Right renal cortex interstitium (tissue), 3 donors: ENCODE results near the gene FGF14. TPM values are rescaled to one million over a fixed set of nuclear protein-coding genes. Genes with fewer than 3 reads are reported as not detected.

ENCODE experiments used
- DNase-seq, 3 donors: peaks; one replicate each; pipeline ENCODE4 v3.0.0-alpha.2; 2013; ENCODE audit warnings: low read depth in 3 of 3, low spot score in 2 of 3
- polyA plus RNA-seq, 3 donors: library from polyadenylated mRNA; unstranded; fragments of 120-200 nt; gene quantifications; one replicate each; pipeline ENCODE4 v1.2.1, GENCODE V29; 2013; ENCODE audit not compliant: insufficient read length in 3 of 3

FGF14 gene
- polyA plus RNA-seq, 3 donors, result 0.64 to 1.5 (median 0.87) TPM

DNA sequence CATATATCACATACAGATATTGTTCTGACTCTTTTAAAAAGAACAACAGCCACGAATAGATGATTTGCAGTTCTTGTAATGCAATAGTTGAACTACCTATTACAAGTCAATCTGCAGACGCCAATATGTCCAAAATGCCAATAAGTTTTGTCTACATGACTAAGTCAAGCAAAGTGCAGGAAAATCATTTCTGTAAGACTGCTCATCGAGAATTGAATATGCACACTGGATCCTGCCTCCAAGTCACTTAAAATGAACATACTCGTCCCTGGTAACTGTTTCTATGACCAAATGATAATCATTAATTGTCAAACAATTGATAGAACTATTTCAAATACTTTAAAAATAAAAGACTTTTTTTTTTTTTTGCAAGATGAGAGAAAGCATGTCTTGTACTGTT is 573.7 kb downstream of the FGF14 start:
- DNase-seq, result no peak

DNA sequence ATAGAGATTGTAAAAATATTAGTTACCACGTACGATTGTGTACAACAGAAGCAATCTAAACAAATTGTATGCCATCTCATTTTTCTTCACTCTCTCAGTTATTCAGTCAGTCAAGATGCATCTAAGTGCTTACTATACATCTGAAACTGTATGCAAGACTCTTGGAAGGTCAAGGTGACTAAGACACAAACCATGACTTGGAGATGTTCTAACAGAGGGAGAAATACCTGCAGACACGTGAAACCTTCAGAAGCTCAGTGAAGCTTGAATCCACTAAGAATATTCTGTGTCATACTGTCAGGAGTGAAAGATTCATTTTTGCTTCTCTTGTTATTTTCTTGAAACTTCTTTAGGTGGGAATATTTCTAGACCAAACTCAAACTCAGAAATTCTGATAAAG is 584.0 kb downstream of the FGF14 start:
- DNase-seq, result no peak

DNA sequence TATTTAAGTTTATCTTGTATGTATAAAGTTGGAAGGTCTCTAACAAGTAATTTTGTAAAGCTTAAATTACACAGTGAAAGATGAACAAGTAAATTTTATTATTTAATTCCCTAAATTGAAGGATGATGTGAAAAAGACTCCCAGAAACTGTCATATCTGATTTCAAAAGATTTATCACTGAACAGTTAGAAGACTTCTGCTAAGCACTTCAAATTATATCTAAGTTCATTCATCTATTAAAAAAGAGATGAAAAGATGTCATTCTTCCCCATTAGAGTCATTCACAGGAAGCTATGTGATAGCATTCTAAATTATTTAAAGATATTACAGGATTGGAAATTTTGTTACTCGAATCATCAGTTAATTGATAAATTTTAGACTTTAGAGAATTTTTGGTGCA is 590.0 kb downstream of the FGF14 start:
- DNase-seq, result no peak

DNA sequence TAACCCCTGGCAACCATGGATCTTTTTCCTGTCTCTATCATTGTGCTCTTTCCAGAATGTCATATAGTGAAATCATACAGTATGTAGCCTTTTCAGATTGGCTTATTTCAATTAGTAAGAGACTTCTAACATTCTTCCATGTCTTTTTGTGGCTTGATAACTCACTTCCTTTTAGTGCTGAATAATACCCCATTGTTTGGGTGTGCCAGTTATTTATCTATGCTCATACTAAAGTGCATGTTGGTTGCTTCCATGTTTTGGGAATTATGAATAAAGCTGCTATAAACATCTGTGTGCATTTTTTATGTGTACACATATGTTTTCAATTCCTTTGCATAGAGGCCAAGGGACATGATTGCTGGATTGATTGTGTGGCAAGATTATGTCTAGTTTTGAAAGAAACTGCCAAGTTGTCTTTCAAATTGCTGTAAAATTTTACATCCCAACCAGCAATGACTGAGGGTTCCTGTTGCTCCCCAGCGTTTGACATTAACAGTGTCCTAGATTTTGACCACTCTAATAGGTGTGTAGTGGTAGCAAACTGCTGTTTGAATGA is 590.5 kb downstream of the FGF14 start:
- DNase-seq, result no peak

DNA sequence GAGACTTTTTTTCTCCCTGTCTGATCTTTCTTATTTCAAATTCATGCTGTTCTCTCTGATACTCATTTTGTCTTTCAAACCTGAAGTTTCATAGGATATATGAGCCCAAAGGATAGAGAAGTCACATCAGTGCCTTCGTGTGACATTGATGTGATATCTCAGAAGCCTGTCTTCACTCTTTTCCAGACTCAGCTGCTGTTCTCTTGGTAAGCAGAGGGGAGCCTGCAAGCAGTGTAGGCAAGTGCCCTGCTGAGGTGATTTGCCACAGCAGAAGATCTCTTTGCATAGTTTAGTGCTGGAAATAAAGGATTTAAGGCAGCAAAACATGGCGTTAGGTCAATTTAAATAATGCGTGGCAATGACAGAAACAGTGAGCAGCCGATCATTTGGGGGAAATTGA is 602.7 kb downstream of the FGF14 start:
- DNase-seq, result no peak

DNA sequence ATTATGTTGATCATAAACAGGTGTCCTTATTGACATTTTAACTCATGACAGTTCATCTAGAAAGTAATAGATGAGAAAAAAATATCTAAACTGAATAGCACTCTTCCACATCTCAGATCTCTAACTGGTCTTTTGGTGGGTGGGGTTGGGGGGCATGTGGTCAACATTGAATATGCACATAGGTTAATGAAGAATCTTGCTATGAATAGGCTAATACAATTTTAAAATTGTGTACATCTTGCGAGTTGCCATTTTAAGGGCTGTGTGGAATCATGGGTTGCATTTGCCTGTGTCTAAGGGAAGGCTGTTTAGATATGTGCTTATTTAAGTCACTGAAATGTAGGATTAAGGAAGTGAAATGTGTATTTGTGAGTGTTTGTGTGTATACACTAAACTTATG is 603.4 kb downstream of the FGF14 start:
- DNase-seq, result no peak

DNA sequence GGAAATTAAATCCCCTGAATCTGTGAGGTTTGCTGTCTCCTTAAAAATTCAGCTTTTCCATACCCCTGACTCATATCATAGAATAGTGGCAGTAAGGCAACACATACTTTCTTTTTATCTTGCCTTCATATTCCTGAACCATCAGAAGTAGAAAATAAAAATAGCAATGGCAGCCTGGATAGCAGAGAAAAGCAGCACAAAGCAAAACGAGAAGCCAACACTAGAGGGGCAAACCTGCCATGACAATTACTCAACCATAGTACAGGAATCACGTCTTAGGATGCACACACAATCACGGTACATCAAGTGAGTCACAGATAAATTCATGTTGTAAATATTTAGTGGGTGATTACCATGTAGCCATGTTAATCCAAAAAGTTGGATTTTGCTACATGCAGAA is 606.4 kb downstream of the FGF14 start:
- DNase-seq, result no peak

DNA sequence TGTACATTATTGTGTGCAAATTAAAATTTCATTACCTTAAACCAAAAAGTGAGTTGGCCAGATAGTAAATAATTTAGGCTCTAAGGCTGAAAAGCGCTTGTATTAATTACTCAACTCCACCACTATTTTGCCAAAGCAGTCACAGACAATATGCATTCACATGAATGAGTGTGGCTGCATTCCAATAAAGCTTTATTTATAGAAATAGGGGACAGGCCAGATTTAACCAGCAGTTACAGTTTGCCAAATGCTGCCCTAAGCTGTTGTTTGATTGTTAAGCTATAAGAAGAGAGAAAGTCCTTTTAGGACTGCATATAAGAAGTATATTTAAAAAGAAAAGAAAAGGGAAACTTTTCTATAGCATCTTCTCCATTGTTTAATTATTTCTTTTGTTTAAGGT is 606.8 kb downstream of the FGF14 start:
- no peak for DNase-seq

DNA sequence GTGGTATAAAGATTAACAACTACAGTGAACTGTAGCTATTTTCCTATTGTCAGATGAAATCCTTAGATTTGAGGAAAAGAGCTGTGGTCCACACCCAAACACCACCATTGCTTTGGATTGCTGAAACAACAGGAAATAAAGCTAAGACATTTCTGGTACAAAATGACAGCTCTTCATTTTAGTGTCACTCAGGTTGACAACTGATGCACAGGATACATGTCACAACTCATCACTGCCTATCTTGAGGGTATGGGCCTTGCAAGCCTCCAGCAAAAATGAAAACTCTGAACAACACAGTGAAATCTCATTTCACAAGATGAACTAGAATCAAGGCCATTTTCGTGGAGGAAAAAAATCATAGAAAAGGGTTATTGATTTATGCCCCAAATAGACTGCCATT is 609.7 kb downstream of the FGF14 start:
- DNase-seq, result no peak

DNA sequence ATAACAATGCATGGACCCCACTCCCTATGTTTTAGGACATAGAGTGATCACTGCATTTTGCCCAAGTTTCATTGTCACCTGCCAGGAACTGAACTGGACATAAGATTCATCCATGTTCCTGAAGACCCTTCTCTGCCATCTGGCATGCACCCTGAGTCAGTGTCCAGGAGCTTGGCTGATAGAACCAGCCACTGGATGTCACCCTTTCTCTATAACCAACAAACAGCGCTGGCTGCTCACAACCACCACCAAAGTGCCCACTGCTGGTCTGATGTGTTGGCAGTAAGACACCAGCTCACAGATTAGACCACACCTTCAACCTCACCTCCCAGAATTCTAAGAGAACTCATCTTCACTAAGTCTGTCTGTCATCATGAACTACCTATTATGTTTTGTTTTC is 616.0 kb downstream of the FGF14 start:
- peak in 2 of 3 donors; percentile 2 to 23 for DNase-seq

DNA sequence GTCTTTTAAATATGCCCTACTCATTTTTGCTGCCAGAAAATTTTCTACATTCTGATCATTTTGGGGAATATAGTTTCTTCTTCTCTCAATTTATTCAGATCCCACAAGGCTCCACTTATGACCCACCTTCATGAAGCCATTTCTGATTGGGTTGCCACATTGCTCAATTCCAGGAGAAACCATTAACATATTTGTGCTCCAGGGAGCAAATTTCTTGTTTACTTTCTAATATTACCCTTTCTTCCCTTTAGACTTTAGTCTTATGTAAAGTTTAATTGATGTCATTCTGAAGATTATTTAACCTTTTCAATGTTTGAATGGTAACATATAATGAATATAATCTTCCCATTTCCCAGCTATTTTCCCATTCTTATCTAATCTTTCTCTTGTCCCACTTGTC is 617.5 kb downstream of the FGF14 start:
- DNase-seq, result no peak

DNA sequence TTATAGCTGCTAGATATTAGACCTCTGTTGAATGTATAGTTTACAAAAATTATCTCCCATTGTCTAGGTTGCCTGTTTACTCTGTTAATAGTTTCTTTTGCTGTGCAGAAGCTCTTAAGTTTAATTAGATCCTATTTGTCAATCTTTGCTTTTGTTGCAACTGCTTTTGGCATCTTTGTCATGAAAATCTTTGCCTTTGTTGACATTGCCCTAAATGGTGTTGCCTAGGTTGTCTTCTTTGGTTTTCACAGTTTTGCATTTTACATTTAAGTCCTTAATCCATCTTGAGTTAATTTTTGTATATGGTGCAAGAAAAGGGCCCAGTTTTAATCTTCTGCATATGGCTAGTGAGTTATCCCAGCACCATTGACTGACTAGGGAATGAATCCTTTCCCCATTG is 618.3 kb downstream of the FGF14 start:
- no peak for DNase-seq

DNA sequence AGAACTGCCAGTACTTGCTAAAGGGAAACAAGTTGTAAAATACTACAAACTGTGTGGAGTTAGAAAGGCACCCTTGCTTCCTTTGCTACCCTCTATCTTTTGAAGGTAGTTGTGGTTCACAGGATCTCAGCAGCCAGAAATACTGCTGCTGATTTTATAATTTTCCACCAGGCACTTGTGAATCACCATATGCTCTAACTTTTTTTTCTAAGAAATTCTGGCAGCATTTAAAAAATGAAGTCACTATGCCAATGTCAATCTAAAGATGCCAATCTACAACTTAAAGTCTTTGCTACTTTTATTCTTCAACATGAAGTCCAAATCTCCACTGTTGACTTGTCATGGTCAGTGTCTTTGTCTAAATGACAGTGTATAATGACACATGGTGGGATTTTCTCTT is 621.6 kb downstream of the FGF14 start:
- no peak for DNase-seq

DNA sequence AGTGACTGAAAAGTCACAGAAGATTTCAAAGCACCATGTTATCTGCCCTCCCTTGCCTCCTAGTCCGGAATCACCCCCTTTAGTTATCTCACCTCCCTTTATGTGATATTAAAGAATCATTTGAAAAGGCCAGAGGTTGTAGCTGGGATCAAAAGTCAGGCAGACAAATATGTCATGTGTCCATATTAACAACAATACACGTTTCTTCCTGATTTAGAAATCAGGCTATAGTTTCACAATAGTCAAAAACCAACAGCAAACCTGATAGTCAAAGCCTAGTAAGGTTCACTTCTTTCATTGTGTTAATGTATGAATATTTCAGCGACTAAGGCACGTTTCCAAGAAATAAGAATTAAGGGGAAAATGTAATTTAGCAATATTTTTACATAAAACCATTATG is 622.7 kb downstream of the FGF14 start:
- no peak for DNase-seq

DNA sequence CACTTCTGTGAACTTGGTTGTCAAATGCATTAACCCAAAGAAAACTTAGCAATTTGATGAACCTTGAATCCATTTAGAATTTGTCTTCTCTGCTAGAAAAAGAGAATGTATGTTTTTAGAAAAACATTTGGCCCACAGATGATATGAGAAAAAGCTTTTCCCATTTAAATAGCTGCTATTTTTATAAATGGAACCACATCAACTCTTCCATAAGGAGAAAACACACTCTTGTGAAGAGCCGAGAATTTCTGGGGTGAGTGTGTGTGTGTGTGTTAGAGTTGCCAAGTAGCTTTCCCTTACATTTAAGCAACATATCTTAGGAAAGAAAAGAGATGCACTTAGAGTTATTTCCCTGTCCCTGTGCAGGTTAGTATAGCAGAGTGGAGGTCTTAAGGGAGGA is 626.6 kb downstream of the FGF14 start:
- DNase-seq, result no peak

DNA sequence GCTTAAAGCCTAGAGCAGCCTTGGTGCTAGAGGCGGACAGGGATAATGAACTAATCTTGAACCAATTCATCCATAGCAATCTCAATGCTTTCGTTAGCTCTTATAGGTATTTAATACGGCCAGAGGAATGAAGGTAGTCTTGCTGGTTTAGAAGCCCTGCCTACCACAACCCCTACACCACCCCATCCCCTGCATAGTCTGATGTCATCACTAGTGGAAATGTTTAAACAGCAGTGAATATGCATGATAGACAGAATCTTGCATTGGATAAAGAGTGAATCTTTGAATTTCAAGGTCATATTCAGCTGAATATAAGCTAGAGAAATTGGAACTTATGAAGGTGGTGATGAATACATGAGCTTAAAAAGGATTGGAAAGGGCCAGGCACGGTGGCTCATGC is 627.5 kb downstream of the FGF14 start:
- no peak for DNase-seq

DNA sequence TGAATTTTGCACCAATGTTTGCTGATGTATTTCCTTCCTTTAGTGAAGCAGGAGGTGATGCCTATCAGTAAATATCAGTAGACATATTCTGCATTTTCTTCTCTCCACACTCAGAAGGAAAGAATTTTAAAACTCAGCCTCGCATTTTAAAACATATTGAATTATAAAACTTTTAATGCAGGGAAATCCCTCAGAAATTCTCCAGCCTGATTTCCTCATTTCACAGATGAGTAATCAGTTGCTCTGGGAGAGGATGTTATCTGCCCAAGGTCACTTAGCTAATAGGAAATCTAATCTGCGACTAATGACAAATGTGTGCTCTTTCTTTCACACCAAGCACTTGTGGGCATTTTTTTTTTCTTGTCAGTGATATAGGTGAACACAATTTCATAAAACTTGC is 628.8 kb downstream of the FGF14 start:
- peak in 1 of 3 donors; percentile 7 for DNase-seq

DNA sequence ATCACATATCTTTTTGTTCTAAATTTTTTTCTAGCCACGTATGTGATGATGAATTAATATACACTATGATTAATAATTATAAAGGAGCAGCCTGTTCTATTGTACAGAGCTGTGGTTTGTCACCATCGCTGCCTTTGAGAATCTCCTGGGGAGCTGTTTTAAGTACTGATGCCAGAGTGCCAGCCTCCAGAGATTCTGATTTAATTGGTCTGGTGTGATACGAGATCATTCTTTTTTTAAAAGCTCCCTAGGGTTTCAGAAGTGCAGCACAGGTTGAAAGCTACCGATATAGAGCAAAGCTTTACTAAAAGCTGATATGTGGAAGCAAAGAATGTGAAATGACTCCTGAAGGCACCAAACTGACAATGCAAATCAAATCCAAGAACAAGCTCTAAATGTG is 634.7 kb downstream of the FGF14 start:
- DNase-seq, result no peak

DNA sequence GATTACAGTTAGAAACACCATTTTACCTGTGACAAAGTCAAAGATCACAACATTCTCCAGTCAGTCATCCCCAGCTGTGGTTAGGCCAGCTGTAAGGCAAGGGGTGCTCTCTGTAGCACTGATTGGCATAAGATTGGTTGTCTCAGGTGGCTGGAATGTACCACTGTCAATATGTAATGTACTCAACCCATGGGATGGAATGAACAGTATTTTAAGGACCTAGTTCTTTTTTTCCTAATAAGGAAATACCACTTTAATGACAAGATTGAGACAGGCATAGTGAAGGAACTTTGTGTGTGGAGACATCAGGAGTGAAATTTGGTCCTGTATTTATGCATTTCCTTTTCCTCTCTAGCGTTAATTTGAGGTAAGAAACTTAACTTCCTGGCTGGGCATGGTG is 638.7 kb downstream of the FGF14 start:
- no peak for DNase-seq

DNA sequence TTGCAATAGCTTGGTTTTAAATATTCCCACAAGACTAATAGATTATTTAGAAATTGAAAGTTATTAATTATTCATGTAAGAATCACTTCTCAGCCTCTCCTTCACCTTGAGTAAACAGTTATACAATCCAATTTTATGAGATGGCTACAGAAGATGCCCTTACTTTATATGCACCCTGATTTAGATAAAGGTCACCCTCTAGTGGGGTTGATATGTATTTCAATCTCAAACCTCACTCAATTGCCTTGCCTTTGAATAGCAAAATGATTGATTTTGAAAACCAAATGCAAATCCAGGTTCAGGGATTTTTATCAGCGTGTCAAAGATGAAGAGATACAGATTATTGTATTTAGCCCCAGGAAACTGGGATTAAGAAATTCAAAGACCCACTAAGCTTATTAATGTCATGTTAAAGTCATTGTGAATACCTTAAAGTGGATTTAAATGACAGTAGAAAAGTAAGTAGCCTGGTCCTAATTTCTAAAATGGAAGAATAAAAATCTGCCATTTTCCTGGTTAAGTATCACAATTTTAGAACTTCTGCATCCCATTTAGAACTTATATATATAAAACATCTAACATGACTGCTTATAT is 644.3 kb downstream of the FGF14 start:
- peak in 1 of 3 donors; percentile 7 for DNase-seq

DNA sequence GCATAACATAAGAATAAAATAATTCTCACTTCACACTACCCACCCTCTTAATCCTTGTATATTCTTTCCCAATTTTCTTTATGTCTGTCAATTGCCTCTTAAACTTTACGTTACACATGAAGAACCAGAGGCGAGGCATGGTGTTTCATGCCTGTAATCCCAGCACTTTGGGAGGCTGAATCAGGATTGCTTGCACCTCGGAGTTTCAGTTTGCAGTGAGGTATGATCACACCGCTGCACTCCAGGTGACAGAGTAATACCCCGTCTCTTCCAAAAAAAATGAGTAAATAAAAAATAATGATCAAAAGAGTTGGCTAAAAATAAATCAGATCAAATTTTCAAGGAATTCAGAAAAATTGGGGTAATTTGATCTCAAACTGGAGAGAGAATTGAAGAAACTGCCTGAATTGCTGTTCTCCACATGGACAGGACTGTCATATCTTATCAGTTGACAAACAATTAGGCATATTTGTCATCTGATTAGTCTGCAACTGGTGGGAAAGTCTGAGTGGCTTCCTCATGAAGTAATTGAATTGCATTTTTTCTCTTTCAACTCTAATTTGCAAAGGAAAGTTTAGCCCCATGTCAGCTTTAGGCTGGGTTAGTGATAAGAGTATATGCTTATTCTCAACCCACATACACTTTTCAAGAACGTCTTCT is 646.5 kb downstream of the FGF14 start:
- DNase-seq, result no peak

DNA sequence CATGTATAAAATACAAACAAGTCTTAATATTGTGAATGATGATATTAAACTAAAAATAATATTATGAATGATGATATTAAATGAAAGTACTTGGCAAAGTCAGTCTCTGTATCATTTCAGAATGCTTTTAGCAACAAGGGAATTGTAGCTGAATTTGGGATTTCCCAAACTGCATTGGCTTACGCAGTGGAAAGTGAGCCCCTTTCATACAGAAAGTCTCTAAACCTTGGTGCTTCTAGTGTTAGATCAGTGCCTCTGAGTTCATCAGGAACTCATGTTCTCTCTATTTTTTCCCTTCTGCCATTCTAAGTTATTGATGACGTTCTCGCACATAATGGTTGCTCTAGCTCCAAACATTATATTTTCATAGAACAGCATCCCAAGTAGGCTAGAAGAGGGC is 649.4 kb downstream of the FGF14 start:
- DNase-seq, result no peak

DNA sequence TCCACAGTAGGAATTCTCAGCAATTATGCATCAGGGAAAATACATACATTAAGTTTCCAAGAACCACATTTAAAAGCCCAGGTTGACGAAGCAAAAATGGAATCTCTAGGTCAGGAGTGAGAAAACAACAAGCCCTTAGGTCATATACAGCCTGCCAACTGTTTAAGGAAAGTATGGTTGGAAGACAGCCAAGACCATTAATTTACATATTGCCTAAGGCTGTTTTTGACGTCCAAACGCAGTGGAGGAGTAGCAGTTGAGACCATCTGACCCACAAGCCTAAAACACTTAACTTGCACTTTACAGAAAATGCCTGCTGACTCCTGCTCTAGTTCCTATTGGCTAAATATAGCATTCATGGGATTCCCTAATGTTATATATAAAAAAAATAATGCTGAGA is 650.4 kb downstream of the FGF14 start:
- DNase-seq, result peak; percentile 34 to 54 (median 46)
